BJ (cell line): ENCODE measurements around the gene KCNQ1. TPM values are rescaled to one million over a fixed set of nuclear protein-coding genes. Genes with fewer than 3 reads are reported as not detected.

ENCODE experiments used
- CTCF ChIA-PET: fragments of 350-600 bp; formaldehyde crosslinking; extraction: SDS; loops from one replicate; lab custom pipeline; 2021; ENCODE audit warnings: antibody characterized with exemption, inconsistent platforms; lab: Yijun Ruan, JAX
- POLR2A ChIA-PET: fragments of 300-600 bp; sonication (Branson Sonifier 250); formaldehyde crosslinking; extraction: SDS; loops from one replicate; lab custom pipeline; 2021; ENCODE audit warnings: antibody characterized with exemption; lab: Charles Lee
- DNase-seq: peaks from one replicate; pipeline ENCODE4 v3.0.0-alpha.2; 2011; ENCODE audit warnings: low read depth
- H3K27me3 ChIP-seq: 2 replicates; pipeline ENCODE4 v1.6.0; 2011; ENCODE audit warnings: low read length; ENCODE audit not compliant: control insufficient read depth, insufficient read depth
- H3K36me3 ChIP-seq: 2 replicates; pipeline ENCODE4 v1.5.1; 2011; ENCODE audit warnings: low read length; ENCODE audit not compliant: control insufficient read depth, insufficient read depth
- H3K4me3 ChIP-seq: 2 replicates; pipeline ENCODE4 v1.5.1; 2011; ENCODE audit warnings: low read depth, mild to moderate bottlenecking, control low read depth, low read length
- CTCF ChIP-seq: IDR thresholded peaks from 2 replicates; pipeline ENCODE4 v1.5.1; 2011; ENCODE audit warnings: low read depth, mild to moderate bottlenecking, control low read depth, inconsistent platforms, low read length, moderate library complexity; ENCODE audit not compliant: insufficient read depth
- polyA plus RNA-seq: library from polyadenylated mRNA; depleted of rRNA; stranded (reverse); fragments of >200 nt; gene quantifications from 2 replicates; pipeline ENCODE4 v1.2.3, GENCODE V29; 2011

KCNQ1 gene
- polyA plus RNA-seq, 1 experiment: not detected

GRCh38 chr11:2588809-2589537 is 144.2 kb downstream of the KCNQ1 start:
- ChIA-PET CTCF (interaction anchor here (0.6 to 2.4 kb wide), 2 partner anchors 12 to 57 kb away, joined by 4 to 7 read pairs; no protein-coding TSS in a partner anchor), POLR2A (no interaction called here)
- H3K27me3 ChIP-seq: no peaks in the 10 kb centered on the region; the same call in 1 of the 2 replicates
- no peak for TF ChIP-seq CTCF
- no peak for DNase-seq
- no peaks in the 10 kb centered on the region for H3K36me3 ChIP-seq
- H3K4me3 ChIP-seq: no peak overlapping the region

- TF ChIP-seq CTCF: no peak
- H3K4me3 ChIP-seq: no peak overlapping the region
- no peaks in the 10 kb centered on the region; the same call in 1 of the 2 replicates for H3K27me3 ChIP-seq
- CTCF ChIA-PET: interaction anchor here (0.6 to 2.4 kb wide), 3 partner anchors 12 to 57 kb away, joined by 3 to 7 read pairs (median 4); no protein-coding TSS in a partner anchor
- H3K36me3 ChIP-seq: no peaks in the 10 kb centered on the region
- no peak for DNase-seq
- POLR2A ChIA-PET: no interaction called here
Observed at GRCh38 chr11:2589538-2589934, 144.7 kb downstream of the KCNQ1 start.

GRCh38 chr11:2590131-2590964 is 145.5 kb downstream of the KCNQ1 start:
- CTCF ChIA-PET: interaction anchor here (0.9 kb wide), 1 partner anchor 57 kb away, joined by 3 read pairs; no protein-coding TSS in a partner anchor
- no peak for TF ChIP-seq CTCF
- POLR2A ChIA-PET: no interaction called here

GRCh38 chr11:2590965-2591754 is 146.4 kb downstream of the KCNQ1 start:
- no peaks in the 10 kb centered on the region for H3K36me3 ChIP-seq
- CTCF ChIA-PET: no interaction called here
- no peak for DNase-seq
- TF ChIP-seq CTCF: no peak
- no peak overlapping the region for H3K4me3 ChIP-seq
- peaks cover 1% of the 10 kb centered on the region for H3K27me3 ChIP-seq
- POLR2A ChIA-PET: no interaction called here

More at GRCh38 chr11:2590131-2590964, 145.5 kb downstream of the KCNQ1 start:
- Histone ChIP-seq H3K4me3 (no peak overlapping the region), H3K27me3 (peaks cover 1% of the 10 kb centered on the region), H3K36me3 (no peaks in the 10 kb centered on the region)
- DNase-seq: no peak

GRCh38 chr11:2591805-2592204 is 147.0 kb downstream of the KCNQ1 start:
- CTCF ChIA-PET: no interaction called here
- TF ChIP-seq CTCF: no peak
- DNase-seq: no peak
- no peaks in the 10 kb centered on the region for H3K36me3 ChIP-seq
- peaks cover 1% of the 10 kb centered on the region for H3K27me3 ChIP-seq
- H3K4me3 ChIP-seq: no peak overlapping the region
- POLR2A ChIA-PET: no interaction called here
